Measurements from ENCODE around the gene SLC25A21.
A peak's percentile ranks its signal among the peaks of the same experiment; 100 is the strongest.

SLC25A21 gene

GRCh38 chr14:36848213-36848612 is 324.2 kb downstream of the SLC25A21 start:
- CTCF ChIA-PET: no interaction called here
- POLR2A ChIA-PET: no interaction called here
- Histone ChIP-seq H3K4me1 (ENCODE audit: control insufficient read depth, insufficient read depth, low read length) (peaks cover 17% of the 10 kb centered on the region), H3K27ac (ENCODE audit: extremely low read depth, low read depth, low read length) (no peak overlapping the region), H3K4me3 (ENCODE audit: low read depth, low read length) (no peak overlapping the region), H3K36me3 (ENCODE audit: control insufficient read depth in 2 of 2, insufficient read depth in 1 of 2, low read length in 2 of 2) (no peaks in the 10 kb centered on the region), H3K9me3 (ENCODE audit: control insufficient read depth, insufficient read depth, low read depth, low read length) (no peaks in the 10 kb centered on the region)
- TF ChIP-seq, protein P1, sequence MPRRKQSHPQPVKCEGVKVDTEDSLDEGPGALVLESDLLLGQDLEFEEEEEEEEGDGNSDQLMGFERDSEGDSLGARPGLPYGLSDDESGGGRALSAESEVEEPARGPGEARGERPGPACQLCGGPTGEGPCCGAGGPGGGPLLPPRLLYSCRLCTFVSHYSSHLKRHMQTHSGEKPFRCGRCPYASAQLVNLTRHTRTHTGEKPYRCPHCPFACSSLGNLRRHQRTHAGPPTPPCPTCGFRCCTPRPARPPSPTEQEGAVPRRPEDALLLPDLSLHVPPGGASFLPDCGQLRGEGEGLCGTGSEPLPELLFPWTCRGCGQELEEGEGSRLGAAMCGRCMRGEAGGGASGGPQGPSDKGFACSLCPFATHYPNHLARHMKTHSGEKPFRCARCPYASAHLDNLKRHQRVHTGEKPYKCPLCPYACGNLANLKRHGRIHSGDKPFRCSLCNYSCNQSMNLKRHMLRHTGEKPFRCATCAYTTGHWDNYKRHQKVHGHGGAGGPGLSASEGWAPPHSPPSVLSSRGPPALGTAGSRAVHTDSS (tag by site-specific recombination; IDR thresholded peaks at IDR 0.05): 0 out of 2 replicates have a peak, but pooled peaks have one; percentile 11
- TF ChIP-seq SP7 (tag by site-specific recombination; IDR thresholded peaks at IDR 0.05): peak; percentile 59; the same call in 1 of the 2 replicates
- TF ChIP-seq ZBTB17 (tag by site-specific recombination; IDR thresholded peaks at IDR 0.05): peak; percentile 21; the same call in 1 of the 2 replicates
- TF ChIP-seq ZNF24 (tag by site-specific recombination; IDR thresholded peaks at IDR 0.05): 0 out of 2 replicates have a peak, but pooled peaks have one; percentile 23
- no peak for TF ChIP-seq ZNF404 (tag by site-specific recombination; IDR thresholded peaks at IDR 0.05)
- no peak for TF ChIP-seq ZNF169 (tag by site-specific recombination; IDR thresholded peaks at IDR 0.05)
- TF ChIP-seq, protein P2, sequence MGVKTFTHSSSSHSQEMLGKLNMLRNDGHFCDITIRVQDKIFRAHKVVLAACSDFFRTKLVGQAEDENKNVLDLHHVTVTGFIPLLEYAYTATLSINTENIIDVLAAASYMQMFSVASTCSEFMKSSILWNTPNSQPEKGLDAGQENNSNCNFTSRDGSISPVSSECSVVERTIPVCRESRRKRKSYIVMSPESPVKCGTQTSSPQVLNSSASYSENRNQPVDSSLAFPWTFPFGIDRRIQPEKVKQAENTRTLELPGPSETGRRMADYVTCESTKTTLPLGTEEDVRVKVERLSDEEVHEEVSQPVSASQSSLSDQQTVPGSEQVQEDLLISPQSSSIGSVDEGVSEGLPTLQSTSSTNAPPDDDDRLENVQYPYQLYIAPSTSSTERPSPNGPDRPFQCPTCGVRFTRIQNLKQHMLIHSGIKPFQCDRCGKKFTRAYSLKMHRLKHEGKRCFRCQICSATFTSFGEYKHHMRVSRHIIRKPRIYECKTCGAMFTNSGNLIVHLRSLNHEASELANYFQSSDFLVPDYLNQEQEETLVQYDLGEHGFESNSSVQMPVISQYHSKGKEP (tag by site-specific recombination; IDR thresholded peaks at IDR 0.05): peak; percentile 35; the same call in 1 of the 2 replicates
- no peak for TF ChIP-seq ZNF76 (tag by site-specific recombination; IDR thresholded peaks at IDR 0.05; ENCODE audit: borderline replicate concordance, low read depth)
- peak; percentile 26; the same call in 1 of the 2 replicates for TF ChIP-seq PRDM6 (tag by site-specific recombination; IDR thresholded peaks at IDR 0.05)
- no peak for TF ChIP-seq RBAK (tag by site-specific recombination; IDR thresholded peaks at IDR 0.05)
- no peak for TF ChIP-seq HOXA7 (CRISPR knock-in tag; IDR thresholded peaks at IDR 0.05; ENCODE audit: borderline replicate concordance)
- TF ChIP-seq ZNF223 (tag by site-specific recombination; IDR thresholded peaks at IDR 0.05): no peak

GRCh38 chr14:36847366-36847765 is 325.0 kb downstream of the SLC25A21 start:
- no peaks in the 10 kb centered on the region for H3K36me3 ChIP-seq (ENCODE audit: control insufficient read depth in 2 of 2, insufficient read depth in 1 of 2, low read length in 2 of 2)
- H3K27ac ChIP-seq (ENCODE audit: extremely low read depth, low read depth, low read length): no peak overlapping the region
- ChIA-PET CTCF (interaction anchor here (0.6 kb wide), 1 partner anchor 40 kb away, joined by 4 read pairs; no protein-coding TSS in a partner anchor), POLR2A (no interaction called here)
- peaks cover 10% of the 10 kb centered on the region for H3K4me1 ChIP-seq (ENCODE audit: control insufficient read depth, insufficient read depth, low read length)
- H3K9me3 ChIP-seq (ENCODE audit: control insufficient read depth, insufficient read depth, low read depth, low read length): no peaks in the 10 kb centered on the region
- H3K4me3 ChIP-seq (ENCODE audit: low read depth, low read length): no peak overlapping the region
- no peak for TF ChIP-seq ZBTB20 (tag by site-specific recombination; IDR thresholded peaks at IDR 0.05)
- TF ChIP-seq ZNF76 (tag by site-specific recombination; IDR thresholded peaks at IDR 0.05; ENCODE audit: borderline replicate concordance, low read depth): no peak
- no peak for TF ChIP-seq ZNF596 (tag by site-specific recombination; IDR thresholded peaks at IDR 0.05)
- no peak for TF ChIP-seq BCL11B (tag by site-specific recombination; IDR thresholded peaks at IDR 0.05; ENCODE audit: low read depth)
- no peak for TF ChIP-seq ZNF366 (tag by site-specific recombination; conservative IDR thresholded peaks at IDR 0.05)
- TF ChIP-seq ZBTB8A (tag by site-specific recombination; IDR thresholded peaks at IDR 0.05): no peak
- no peak for TF ChIP-seq ZNF548 (tag by site-specific recombination; IDR thresholded peaks at IDR 0.05)
- no peak for TF ChIP-seq ZNF843 (tag by site-specific recombination; IDR thresholded peaks at IDR 0.05)
- TF ChIP-seq ZBTB17 (tag by site-specific recombination; IDR thresholded peaks at IDR 0.05): peak; percentile 32; the same call in 1 of the 2 replicates
- TF ChIP-seq, protein P3, sequence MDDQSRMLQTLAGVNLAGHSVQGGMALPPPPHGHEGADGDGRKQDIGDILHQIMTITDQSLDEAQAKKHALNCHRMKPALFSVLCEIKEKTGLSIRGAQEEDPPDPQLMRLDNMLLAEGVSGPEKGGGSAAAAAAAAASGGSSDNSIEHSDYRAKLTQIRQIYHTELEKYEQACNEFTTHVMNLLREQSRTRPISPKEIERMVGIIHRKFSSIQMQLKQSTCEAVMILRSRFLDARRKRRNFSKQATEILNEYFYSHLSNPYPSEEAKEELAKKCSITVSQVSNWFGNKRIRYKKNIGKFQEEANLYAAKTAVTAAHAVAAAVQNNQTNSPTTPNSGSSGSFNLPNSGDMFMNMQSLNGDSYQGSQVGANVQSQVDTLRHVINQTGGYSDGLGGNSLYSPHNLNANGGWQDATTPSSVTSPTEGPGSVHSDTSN (CRISPR knock-in tag; IDR thresholded peaks at IDR 0.05): no peak
- TF ChIP-seq GLIS1 (tag by site-specific recombination; IDR thresholded peaks at IDR 0.05): peak; percentile 90
